NAMALWA (cell line): ENCODE measurements around the gene COL27A1.
"Not testable (repeated sequence)": the region's sequence is repeated elsewhere in the genome, so short reads cannot be mapped to it uniquely, and the experiment has no call there.

Experiments used
- DNase-seq: peaks from one replicate; pipeline ENCODE4 v3.0.0-alpha.2; 2015; ENCODE audit warnings: low spot score

Gene COL27A1

GRCh38 chr9:114324492-114324891 lies 169.2 kb downstream of the COL27A1 start:
- no peak for DNase-seq

GRCh38 chr9:114324965-114325364 lies 169.6 kb downstream of the COL27A1 start:
- DNase-seq: not testable (repeated sequence)

GRCh38 chr9:114325684-114326254 lies 170.4 kb downstream of the COL27A1 start:
- not testable (repeated sequence) for DNase-seq

GRCh38 chr9:114327749-114328148 lies 172.4 kb downstream of the COL27A1 start:
- no peak for DNase-seq

- DNase-seq: not testable (repeated sequence)
Measured at GRCh38 chr9:114328357-114328820, 173.1 kb downstream of the COL27A1 start.

GRCh38 chr9:114328937-114329624 lies 173.7 kb downstream of the COL27A1 start:
- not testable (repeated sequence) for DNase-seq

- not testable (repeated sequence) for DNase-seq
Measured at GRCh38 chr9:114329625-114330022, 174.3 kb downstream of the COL27A1 start, which contains the start of gene ORM2. Gene ORM2 (plus strand): TSS chr9:114329869. CDS start chr9:114329905, 36 bp downstream.

GRCh38 chr9:114330636-114331035 lies 175.3 kb downstream of the COL27A1 start:
- DNase-seq: no peak

- not testable (repeated sequence) for DNase-seq
Measured at GRCh38 chr9:114331229-114332195, 176.2 kb downstream of the COL27A1 start.

- not testable (repeated sequence) for DNase-seq
Measured at GRCh38 chr9:114332474-114333040, 177.2 kb downstream of the COL27A1 start.

- not testable (repeated sequence) for DNase-seq
Measured at GRCh38 chr9:114333718-114334117, 178.4 kb downstream of the COL27A1 start.

- no peak for DNase-seq
Measured at GRCh38 chr9:114334490-114334889, 179.2 kb downstream of the COL27A1 start.

- no peak for DNase-seq
Measured at GRCh38 chr9:114335745-114336144, 180.4 kb downstream of the COL27A1 start.

GRCh38 chr9:114336157-114336556 lies 180.8 kb downstream of the COL27A1 start:
- no peak for DNase-seq

- DNase-seq: no peak
Measured at GRCh38 chr9:114336699-114337395, 181.5 kb downstream of the COL27A1 start.

- DNase-seq: no peak
Measured at GRCh38 chr9:114338187-114338586, 182.8 kb downstream of the COL27A1 start.

- DNase-seq: peak; percentile 65
Measured at GRCh38 chr9:114339130-114339908, 184.0 kb downstream of the COL27A1 start.

GRCh38 chr9:114341152-114341830 lies 186.0 kb downstream of the COL27A1 start:
- DNase-seq: no peak

GRCh38 chr9:114341991-114342390 lies 186.7 kb downstream of the COL27A1 start:
- no peak for DNase-seq
